Measurements from ENCODE around the gene SOD3.

- TF ChIP-seq, protein P1, sequence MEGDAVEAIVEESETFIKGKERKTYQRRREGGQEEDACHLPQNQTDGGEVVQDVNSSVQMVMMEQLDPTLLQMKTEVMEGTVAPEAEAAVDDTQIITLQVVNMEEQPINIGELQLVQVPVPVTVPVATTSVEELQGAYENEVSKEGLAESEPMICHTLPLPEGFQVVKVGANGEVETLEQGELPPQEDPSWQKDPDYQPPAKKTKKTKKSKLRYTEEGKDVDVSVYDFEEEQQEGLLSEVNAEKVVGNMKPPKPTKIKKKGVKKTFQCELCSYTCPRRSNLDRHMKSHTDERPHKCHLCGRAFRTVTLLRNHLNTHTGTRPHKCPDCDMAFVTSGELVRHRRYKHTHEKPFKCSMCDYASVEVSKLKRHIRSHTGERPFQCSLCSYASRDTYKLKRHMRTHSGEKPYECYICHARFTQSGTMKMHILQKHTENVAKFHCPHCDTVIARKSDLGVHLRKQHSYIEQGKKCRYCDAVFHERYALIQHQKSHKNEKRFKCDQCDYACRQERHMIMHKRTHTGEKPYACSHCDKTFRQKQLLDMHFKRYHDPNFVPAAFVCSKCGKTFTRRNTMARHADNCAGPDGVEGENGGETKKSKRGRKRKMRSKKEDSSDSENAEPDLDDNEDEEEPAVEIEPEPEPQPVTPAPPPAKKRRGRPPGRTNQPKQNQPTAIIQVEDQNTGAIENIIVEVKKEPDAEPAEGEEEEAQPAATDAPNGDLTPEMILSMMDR (conservative IDR thresholded peaks at IDR 0.05; ENCODE audit: low read depth, low read length), result no peak
- TF ChIP-seq EZH2 (IDR thresholded peaks at IDR 0.05; ENCODE audit: low read length, unreplicated experiment), result no peak
Observed at GRCh38 chr4:24781999-24782745, 13.2 kb upstream of the SOD3 start.

All from PC-3 (cell line).